ENCODE measurements around the gene ADRB1.

GRCh38 chr10:114022766-114023597 lies 20.7 kb upstream of the ADRB1 start:
- TF ChIP-seq CTCF (conservative IDR thresholded peaks at IDR 0.05; ENCODE audit: low read depth, low read length) (no peak), POLR2A (IDR thresholded peaks at IDR 0.05; ENCODE audit: low read depth, low read length) (no peak)
